Esophagus muscularis mucosa (tissue), 4 donors: ENCODE results near the gene NPAP1. TPM values are rescaled to one million over a fixed set of nuclear protein-coding genes. Genes with fewer than 3 reads are reported as not detected.
"Not testable (repeated sequence)": the region's sequence is repeated elsewhere in the genome, so short reads cannot be mapped to it uniquely, and the experiment has no call there.

Experiments
- DNase-seq: peaks from one replicate; pipeline ENCODE4 v3.0.0-alpha.2; 2017; ENCODE audit errors: extremely low spot score
- H3K27ac ChIP-seq, 4 donors: fragments of 200-600 bp; sonication (generic); replicated peaks in 1 of 4; 1 replicate in 3 of 4; 2 replicates in 1 of 4; pipeline ENCODE4 v1.5.1; 2016 to 2019; ENCODE audit warnings: mild to moderate bottlenecking in 1 of 4
- H3K27me3 ChIP-seq, 4 donors: fragments of 200-600 bp; sonication (generic); one replicate each; pipeline versions ENCODE4 v1.5.1 to v1.6.0; 2016 to 2019
- H3K36me3 ChIP-seq, 4 donors: fragments of 200-600 bp; sonication (generic); one replicate each; pipeline ENCODE4 v1.5.1; 2016 to 2019
- H3K4me1 ChIP-seq, 4 donors: fragments of 200-600 bp; sonication (generic); one replicate each; pipeline ENCODE4 v1.5.1; 2016 to 2019
- H3K4me3 ChIP-seq, 4 donors: fragments of 200-600 bp; sonication (generic); 1 replicate in 2 of 4; 2 replicates in 2 of 4; pipeline ENCODE4 v1.5.1; 2016 to 2019; ENCODE audit warnings: mild to moderate bottlenecking in 4 of 4, moderate library complexity in 1 of 4
- H3K9me3 ChIP-seq, 4 donors: fragments of 200-600 bp; sonication (generic); 1 replicate in 3 of 4; 2 replicates in 1 of 4; pipeline ENCODE4 v1.5.1; 2016 to 2019
- CTCF ChIP-seq, 3 experiments: fragments of 200-600 bp in 2 of 3; fragments of 450-650 bp in 1 of 3; sonication (generic) in 2 of 3; IDR thresholded peaks; one replicate each; pipeline ENCODE4 v1.5.1; 2017 to 2019; ENCODE audit warnings: antibody characterized with exemption in 3 of 3, mild to moderate bottlenecking in 2 of 3, moderate library complexity in 1 of 3
- EP300 ChIP-seq: sonication (generic); formaldehyde crosslinking; IDR thresholded peaks from one replicate; pipeline ENCODE4 v1.6.1; 2017; ENCODE audit warnings: antibody characterized with exemption
- POLR2A ChIP-seq: fragments of 450-650 bp; IDR thresholded peaks from one replicate; pipeline ENCODE4 v1.6.1; 2017; ENCODE audit warnings: antibody characterized with exemption, moderate library complexity, mild to moderate bottlenecking, low read depth
- POLR2AphosphoS5 ChIP-seq, 2 donors: sonication (generic); formaldehyde crosslinking; IDR thresholded peaks; one replicate each; pipeline ENCODE4 v1.6.1; 2017; ENCODE audit warnings: antibody characterized with exemption in 2 of 2
- WGBS: methylation state at CpG from one replicate; pipeline ENCODE4 v1.1.5; 2018; 5-methylcytosine and 5-hydroxymethylcytosine counted together
- intact Hi-C: fragments of 100-400 bp; cut with DNase I; formaldehyde crosslinking; loops from one replicate; pipeline ENCODE4 v1.15.1; 2023
- total RNA-seq, 4 donors: library from RNA; depleted of rRNA; stranded (reverse); fragments of >200 nt; gene quantifications; one replicate each; pipeline versions ENCODE4 v1.1.0 to v1.2.1, GENCODE V29; 2016

Gene NPAP1
- total RNA-seq, 4 donors from 2014 or later = not detected

- Histone ChIP-seq H3K4me1 (no peaks in the 10 kb centered on the region), H3K36me3 (no peaks in the 10 kb centered on the region), H3K9me3 (no peaks in the 10 kb centered on the region), H3K27ac (no peak overlapping the region), H3K27me3 (no peaks in the 10 kb centered on the region), H3K4me3 (no peak overlapping the region)
- intact Hi-C loops = no loop called here
- WGBS = 69% methylated on average over 3 of the region's 3 CpGs
- TF ChIP-seq CTCF (IDR thresholded peaks at IDR 0.05) = no peak
- TF ChIP-seq EP300 = no peak
- TF ChIP-seq POLR2A = no peak
- TF ChIP-seq POLR2AphosphoS5 (IDR thresholded peaks at IDR 0.05) = no peak
- DNase-seq = no peak
Measured at GRCh38 chr15:24682002-24682401, 6.4 kb downstream of the NPAP1 start.

- H3K27ac ChIP-seq, DNase-seq, H3K27me3 ChIP-seq, H3K9me3 ChIP-seq, intact Hi-C loops, H3K4me3 ChIP-seq, H3K4me1 ChIP-seq, H3K36me3 ChIP-seq: not testable (repeated sequence)
- WGBS = 87% methylated on average over 4 of the region's 4 CpGs
Measured at GRCh38 chr15:24682905-24683304, 7.3 kb downstream of the NPAP1 start.

- Histone ChIP-seq H3K9me3 (no peaks in the 10 kb centered on the region), H3K4me1 (no peaks in the 10 kb centered on the region), H3K36me3 (no peaks in the 10 kb centered on the region), H3K4me3 (no peak overlapping the region), H3K27me3 (no peaks in the 10 kb centered on the region), H3K27ac (no peak overlapping the region)
- intact Hi-C loops = no loop called here
- TF ChIP-seq POLR2AphosphoS5 (IDR thresholded peaks at IDR 0.05) (no peak), EP300 (no peak), CTCF (IDR thresholded peaks at IDR 0.05) (no peak), POLR2A (no peak)
- 94% methylated on average over 1 of the region's 1 CpG for WGBS
- DNase-seq = no peak
Measured at GRCh38 chr15:24683736-24684135, 8.2 kb downstream of the NPAP1 start.

GRCh38 chr15:24684313-24684712, 8.7 kb downstream of the NPAP1 start:
- Histone ChIP-seq H3K27ac (no peak overlapping the region), H3K4me1 (no peaks in the 10 kb centered on the region), H3K9me3 (no peaks in the 10 kb centered on the region), H3K4me3 (no peak overlapping the region), H3K27me3 (no peaks in the 10 kb centered on the region), H3K36me3 (no peaks in the 10 kb centered on the region)
- DNase-seq = no peak
- intact Hi-C loops = no loop called here
- TF ChIP-seq EP300 (no peak), POLR2A (no peak), CTCF (IDR thresholded peaks at IDR 0.05) (no peak), POLR2AphosphoS5 (IDR thresholded peaks at IDR 0.05) (no peak)
- WGBS = 67% methylated on average over 1 of the region's 1 CpG

- intact Hi-C loops = no loop called here
- Histone ChIP-seq H3K9me3 (no peaks in the 10 kb centered on the region), H3K27me3 (no peaks in the 10 kb centered on the region), H3K4me1 (no peaks in the 10 kb centered on the region), H3K36me3 (no peaks in the 10 kb centered on the region), H3K27ac (no peak overlapping the region), H3K4me3 (no peak overlapping the region)
- DNase-seq = no peak
- WGBS = 46% methylated on average over 3 of the region's 3 CpGs
- no peak for TF ChIP-seq CTCF (IDR thresholded peaks at IDR 0.05)
- TF ChIP-seq EP300 = no peak
- TF ChIP-seq POLR2AphosphoS5 (IDR thresholded peaks at IDR 0.05) = no peak
- no peak for TF ChIP-seq POLR2A
Measured at GRCh38 chr15:24696201-24696600, 20.6 kb downstream of the NPAP1 start.
